GM21360 (cell line): ENCODE measurements around the gene FAM20A.

Experiments used
- ATAC-seq: cut with Tn5 transposase; IDR thresholded peaks from one replicate; pipeline ENCODE4 v1.9.1; 2021; ENCODE audit warnings: mild to moderate bottlenecking, moderate library complexity; ENCODE audit not compliant: unreplicated experiment

The FAM20A gene

GRCh38 chr17:68610554-68610953 is 9.4 kb upstream of the FAM20A start:
- ATAC-seq: no peak

GRCh38 chr17:68608515-68609130 is 7.5 kb upstream of the FAM20A start:
- no peak for ATAC-seq

DNA sequence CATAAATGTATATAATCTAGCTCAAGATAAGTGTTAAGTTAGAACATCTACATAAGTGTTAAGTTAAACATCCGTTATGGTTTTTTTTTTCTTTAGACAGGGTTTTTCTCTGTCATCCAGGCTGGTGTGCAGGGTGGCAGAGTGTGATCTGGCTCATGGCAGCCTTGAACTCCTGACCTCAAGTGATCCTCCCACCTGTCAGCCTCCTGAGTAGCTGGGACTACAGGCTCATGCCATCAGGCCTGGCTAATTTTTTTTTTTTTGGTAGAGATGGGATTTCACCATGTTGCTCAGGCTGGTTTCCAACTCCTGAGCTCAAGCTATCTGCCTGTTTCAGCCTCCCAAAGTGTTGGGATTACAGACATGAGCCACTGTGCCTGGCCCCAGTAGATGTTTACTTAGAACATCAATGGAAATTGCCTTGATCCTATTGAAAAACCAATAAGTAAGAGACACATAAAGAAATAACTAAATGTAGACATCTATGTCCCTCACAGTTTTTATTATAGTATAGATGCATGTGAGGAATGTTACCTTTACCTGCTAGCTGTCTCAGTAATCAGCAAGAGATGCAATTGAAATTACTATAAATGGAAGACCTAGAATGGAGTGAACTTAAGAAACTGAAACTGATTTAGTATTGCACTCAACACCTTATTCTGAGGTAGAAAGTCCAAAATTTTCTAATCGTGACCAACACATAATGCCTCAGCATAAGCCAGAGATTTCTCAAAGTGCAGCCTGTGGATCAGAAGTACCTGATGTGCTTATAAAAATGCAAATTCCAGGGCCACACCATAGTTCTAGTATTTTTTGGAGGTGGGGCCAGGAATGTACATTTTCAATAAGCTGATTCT is 5.5 kb upstream of the FAM20A start:
- ATAC-seq: no peak

DNA sequence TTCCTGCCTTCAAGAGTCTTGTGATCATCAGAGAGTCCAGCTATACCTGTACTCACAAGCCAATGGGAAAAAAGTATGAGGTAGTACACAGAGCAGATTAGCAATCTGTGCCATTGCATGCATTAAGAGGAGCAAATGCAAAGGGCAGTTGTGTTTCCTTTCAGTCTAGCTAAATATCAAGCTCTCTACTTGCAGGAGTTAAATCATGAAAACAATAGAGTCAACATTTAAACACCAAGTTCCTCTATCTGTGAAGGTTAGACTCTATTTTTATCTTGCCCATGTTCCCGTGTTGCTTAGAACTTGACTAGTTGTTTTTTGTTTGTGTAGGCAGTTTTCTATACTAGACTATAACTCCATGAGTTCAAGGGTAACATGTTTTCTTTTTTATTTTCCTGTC is 4.7 kb upstream of the FAM20A start:
- ATAC-seq: no peak

DNA sequence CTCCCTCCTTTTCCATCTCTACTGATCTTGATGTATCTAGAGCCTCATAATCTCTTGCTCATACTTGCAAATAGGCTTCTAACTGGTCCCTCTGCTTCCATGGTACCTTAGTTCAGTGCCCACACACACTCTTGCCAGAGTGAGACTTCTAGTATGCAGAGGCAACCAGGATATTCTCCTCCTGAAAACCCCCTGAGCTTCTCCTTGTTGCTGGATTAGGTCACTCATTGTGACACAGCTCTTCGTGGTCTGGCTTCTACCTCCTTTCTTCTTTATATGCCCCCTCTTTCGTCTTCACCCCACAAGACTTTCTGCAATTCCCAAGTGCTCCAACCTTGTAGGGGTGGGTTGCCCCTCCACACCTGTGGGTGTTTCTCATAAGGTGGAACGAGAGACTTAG is 2.5 kb upstream of the FAM20A start:
- no peak for ATAC-seq

DNA sequence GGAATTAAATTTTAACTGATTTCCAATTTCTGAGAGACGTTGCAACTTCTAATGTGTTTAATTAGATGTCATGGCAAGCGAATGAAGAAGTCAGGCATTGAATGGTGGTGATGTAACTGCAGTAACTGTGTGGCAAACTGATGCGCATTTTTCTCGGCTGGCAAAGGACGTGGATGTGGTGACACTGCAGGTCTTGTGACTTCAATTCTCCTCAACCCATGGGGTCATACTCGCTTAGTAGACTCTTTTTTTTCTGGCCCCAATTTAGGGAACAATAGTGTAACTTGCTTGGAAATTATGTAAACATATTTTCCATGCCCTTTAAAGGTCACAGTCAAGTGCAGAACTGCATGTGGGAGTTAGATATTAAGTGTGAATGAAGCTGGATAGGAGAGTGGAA is 1.9 kb upstream of the FAM20A start:
- ATAC-seq: no peak

DNA sequence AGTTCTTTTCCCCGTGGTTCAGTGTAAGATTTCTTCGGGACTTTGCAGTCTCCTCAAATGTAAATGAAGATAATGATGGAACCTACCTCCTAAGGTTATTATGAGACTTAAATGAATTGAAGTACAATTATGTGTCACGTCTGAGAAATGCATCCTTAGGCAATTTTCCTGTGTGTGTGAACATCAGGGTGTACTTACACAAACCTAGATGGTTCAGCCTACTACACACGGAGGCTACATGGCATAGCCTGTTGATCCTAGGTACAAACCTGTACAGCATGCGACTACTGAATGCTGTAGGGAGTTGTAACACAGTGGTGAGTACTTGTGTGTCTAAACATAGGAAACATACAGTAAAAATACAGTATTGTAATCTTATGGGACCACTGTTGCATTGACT is 1.1 kb upstream of the FAM20A start:
- ATAC-seq: no peak

DNA sequence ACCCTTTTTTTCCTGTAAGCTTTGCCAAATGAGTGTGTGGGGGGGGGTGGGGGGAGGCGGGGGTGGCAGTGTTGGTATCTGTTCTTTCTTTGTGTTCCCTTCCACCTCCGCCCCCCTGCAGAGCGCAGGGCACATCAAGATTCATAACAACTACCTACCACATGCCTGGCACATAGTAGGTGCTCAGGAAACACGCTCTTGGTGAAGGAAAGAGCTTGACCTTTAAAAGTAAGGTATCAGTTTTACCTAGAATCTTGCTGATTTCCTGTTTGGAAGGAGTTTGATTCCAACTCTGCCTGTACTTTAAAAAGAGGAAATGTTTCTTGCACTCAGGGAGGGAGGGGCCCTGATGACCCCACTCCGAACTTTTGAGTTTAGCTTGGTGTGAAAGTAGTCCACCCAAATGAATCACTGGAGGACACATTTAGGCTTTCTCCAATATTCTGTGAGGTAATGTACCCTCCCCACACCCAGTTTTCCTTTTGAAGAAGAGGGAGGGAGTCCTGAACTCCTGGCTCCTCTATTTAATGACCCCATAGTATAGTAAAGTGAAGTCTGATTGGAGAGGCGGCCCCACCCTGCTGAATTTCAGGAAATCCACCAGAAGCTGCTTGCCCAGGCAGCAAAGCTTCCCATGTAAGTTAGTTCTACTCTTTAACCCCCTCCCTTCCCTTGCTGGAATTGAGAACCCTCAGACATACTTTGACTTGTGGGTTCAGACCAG is 560 bp upstream of the FAM20A start:
- ATAC-seq: no peak

DNA sequence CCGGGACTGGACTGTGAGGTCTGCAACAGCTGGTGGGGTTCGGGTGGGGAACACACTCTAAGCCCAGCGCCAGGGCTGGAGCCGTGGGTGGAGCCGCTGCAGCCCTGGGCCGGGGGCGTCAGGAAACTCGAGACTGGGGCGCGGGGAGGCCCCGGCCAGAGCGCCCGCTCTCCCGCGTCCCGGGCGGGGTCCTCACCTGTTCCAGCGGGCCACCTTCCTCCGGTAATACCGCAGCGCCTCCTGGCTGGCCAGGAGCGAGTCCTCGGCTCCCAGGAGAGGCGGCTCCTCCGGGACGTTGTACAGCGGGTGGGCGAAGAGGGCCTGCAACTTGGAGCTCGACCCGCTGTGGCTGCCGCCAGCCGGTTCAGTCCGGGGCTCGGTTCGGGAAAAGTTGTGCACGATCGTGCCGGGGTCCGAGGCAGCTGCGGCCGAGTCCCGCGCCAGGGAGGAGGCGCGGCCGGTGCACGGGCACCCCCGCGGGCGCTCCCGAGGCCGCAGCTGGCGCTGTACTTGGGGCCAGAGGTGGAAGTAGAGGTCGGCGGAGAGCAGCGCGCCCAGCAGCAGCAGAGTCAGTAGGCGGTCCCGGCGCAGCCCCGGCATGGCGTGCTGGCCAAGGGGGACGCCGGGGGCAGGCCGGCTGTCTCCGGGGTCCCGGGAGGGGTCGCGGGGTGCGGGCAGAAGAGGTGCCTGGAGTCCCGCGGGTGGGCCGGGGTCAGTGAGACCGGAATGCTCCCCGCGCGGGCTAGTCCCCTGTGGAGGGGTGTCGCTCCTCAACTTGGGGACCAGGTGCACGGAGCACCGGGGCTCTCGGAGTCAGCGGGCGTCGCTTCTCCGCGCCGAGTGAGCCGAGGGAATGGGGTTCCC is 868 bp downstream of the FAM20A start:
- ATAC-seq: no peak

DNA sequence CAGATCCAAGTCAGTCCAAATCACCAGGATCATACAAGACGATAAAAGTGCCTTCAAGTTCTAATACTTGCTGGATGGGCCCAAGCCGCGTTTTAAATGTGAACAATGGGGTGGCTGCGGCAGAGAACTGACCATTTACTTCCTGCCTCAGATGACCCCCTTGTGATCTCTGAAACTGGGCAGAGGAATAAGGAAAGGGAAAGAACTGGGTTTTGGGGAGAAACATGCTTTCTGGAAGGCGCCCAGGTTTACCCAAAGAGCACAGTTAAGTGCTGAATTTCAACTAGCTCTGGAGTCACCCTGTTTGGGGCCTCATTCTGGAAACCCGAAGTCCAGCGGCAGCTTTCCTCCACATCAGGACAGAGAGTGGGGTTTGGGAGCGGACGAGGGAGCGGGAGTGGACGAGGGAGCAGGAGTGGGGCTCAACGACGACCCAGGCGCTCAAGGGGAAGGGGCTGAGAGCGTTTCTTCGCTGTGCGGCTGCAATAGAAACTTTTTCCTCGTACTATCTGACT is 1.6 kb downstream of the FAM20A start:
- no peak for ATAC-seq

DNA sequence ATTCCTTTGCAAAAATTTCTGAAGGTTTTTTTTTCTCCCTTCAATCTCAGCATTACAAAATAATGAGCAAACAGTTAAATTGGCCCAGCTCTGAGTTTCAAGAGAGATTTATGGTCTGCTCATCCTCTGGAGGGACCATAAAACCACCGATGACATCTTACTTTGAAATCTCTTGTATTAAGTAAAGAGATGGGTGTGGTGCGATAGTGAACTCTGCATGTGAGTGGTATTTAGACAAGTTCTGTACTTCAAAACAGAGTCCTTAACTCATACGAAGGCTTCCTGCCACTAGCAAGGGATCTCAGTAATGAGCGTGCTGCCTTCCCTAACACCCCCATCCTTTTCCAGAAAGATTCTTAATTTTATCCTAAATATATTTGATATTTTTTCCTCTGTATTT is 2.1 kb downstream of the FAM20A start:
- no peak for ATAC-seq

DNA sequence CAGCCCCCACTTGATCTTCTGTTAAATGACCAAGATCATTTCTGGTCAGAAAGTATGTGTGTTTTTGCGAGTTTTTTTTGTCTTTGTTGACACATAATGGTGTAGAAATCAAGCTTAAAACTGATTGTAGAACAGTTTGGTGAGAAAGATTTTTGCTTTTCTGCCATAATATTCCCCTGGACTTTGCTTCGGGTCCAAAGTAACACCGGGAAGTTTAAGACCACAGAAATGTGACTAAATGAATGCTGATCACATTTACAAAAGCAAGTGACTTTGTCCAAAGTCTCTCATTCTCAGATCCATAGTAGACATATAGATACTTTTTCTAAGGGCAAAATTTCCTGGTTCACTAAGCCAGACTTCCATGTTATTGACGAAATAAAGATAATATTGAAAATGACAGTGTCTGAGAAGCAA is 2.6 kb downstream of the FAM20A start:
- no peak for ATAC-seq

DNA sequence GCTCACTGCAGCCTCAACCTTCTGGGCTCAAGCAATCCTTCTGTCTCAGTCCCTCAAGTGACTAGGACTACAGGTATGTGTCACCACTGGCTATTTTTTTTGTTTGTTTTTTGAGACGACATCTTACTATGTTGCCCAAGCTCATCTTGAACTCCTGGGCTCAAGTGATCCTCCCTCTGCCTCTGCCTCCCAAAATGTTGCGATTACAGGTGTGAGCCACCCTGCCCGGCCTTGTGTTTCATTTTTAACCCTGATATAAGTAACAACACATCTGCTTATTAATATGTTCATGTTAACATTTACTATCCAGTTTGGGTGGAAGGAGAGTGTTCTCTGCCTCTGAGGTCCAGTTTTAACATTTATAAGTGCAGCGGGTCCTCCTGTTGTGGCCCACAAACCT is 3.1 kb downstream of the FAM20A start:
- no peak for ATAC-seq

DNA sequence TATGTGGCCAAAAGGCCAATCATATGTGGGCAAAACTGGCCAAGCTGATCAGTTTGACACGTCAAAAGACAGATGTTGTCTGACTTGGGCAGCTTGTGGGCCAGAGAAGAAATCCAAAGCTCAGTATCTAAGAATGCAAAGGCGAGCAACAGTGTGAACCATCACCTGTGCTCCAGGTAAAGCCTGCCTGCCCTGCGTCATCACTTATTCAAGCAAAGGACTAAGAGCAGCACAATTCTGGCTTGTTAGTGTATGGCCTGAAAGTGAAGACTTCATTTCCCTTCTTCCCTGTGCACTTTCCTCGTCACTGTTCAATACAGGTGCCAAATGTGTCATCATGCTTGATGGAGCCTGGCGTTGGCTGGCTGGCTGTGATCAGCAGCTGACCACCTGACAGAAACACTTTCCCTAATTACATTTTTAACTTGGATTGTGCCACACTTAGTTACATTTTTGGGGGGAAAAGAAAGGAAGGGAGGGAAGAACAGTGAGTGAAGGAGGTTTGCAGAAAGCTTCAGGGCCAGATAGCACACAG is 4.7 kb downstream of the FAM20A start:
- ATAC-seq: no peak

GRCh38 chr17:68595986-68596385 is 5.2 kb downstream of the FAM20A start:
- ATAC-seq: no peak

- ATAC-seq: no peak
These were observed 5.7 kb downstream of the FAM20A start for GRCh38 chr17:68595496-68595895.

- ATAC-seq: no peak
These were observed 6.6 kb downstream of the FAM20A start for GRCh38 chr17:68594552-68594951.

GRCh38 chr17:68592682-68593641 is 8.2 kb downstream of the FAM20A start:
- ATAC-seq: no peak

DNA sequence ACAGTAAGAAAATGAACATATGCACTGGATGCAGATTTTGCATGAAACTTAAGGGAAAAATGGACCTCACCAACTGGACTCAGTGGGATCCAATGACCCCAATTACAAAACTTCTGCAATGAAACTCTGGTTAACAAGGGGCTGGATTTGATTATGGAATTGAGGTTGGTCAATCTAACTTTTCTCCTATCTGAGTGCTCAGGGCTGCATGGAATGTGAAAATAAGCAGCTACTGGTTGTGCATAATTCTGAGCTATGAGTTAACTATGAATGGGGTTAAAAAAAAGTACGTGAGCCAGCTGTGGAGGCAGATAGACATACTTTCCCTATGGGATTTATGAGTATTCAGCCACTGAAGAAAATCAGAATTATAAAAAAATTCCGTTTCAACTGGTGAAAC is 9.2 kb downstream of the FAM20A start:
- ATAC-seq: no peak
